Gastrocnemius medialis (tissue), 4 donors: ENCODE results near the gene ZNF253. TPM values are rescaled to one million over a fixed set of nuclear protein-coding genes. Genes with fewer than 3 reads are reported as not detected.
"Not testable (repeated sequence)": the region's sequence is repeated elsewhere in the genome, so short reads cannot be mapped to it uniquely, and the experiment has no call there.

Experiments used
- ATAC-seq, 2 donors: fragments of 150-250 bp; one replicate each; pipeline ENCODE4 v1.9.1; 2016
- DNase-seq, 2 donors: peaks; one replicate each; pipeline ENCODE4 v3.0.0-alpha.2; 2019
- H3K27ac ChIP-seq, 4 donors: fragments of 200-600 bp; sonication (generic); 1 replicate in 1 of 4; 2 replicates in 3 of 4; pipeline ENCODE4 v1.5.1; 2016 to 2018; ENCODE audit warnings: mild to moderate bottlenecking in 2 of 4, moderate library complexity in 1 of 4
- H3K27me3 ChIP-seq, 3 donors: fragments of 200-600 bp; sonication (generic) in 2 of 3; 1 replicate in 1 of 3; 2 replicates in 2 of 3; pipeline versions ENCODE4 v1.5.1 to v1.6.0; 2016 to 2019; ENCODE audit warnings: mild to moderate bottlenecking in 1 of 3, moderate library complexity in 1 of 3
- H3K36me3 ChIP-seq, 2 donors: fragments of 200-600 bp; sonication (generic) in 1 of 2; one replicate each; pipeline ENCODE4 v1.5.1; 2017 to 2018
- H3K4me1 ChIP-seq, 2 donors: fragments of 200-600 bp; sonication (generic) in 1 of 2; one replicate each; pipeline ENCODE4 v1.5.1; 2016 to 2017; ENCODE audit warnings: mild to moderate bottlenecking in 2 of 2
- H3K4me3 ChIP-seq, 4 donors: fragments of 200-600 bp; sonication (generic) in 3 of 4; 1 replicate in 1 of 4; 2 replicates in 3 of 4; pipeline ENCODE4 v1.5.1; 2016 to 2019; ENCODE audit warnings: mild to moderate bottlenecking in 2 of 4
- H3K9me3 ChIP-seq, 3 donors: fragments of 200-600 bp; sonication (generic) in 2 of 3; 1 replicate in 1 of 3; 2 replicates in 2 of 3; pipeline ENCODE4 v1.5.1; 2016 to 2019
- POLR2A ChIP-seq, 2 donors: fragments of 450-650 bp; IDR thresholded peaks; one replicate each; pipeline ENCODE4 v1.6.1; 2017; ENCODE audit warnings: antibody characterized with exemption in 2 of 2, mild to moderate bottlenecking in 2 of 2, moderate library complexity in 2 of 2
- in situ Hi-C, 4 donors: fragments of 200-750 bp; cut with MboI; loops; one replicate each; pipeline versions ENCODE4 v1.15.0 to v1.8.0; 2017; ENCODE audit warnings: low sequenced_read_pairs in 4 of 4
- intact Hi-C: fragments of 100-400 bp; cut with DNase I; formaldehyde crosslinking; loops from one replicate; pipeline ENCODE4 v1.15.1; 2023; ENCODE audit warnings: low total_unique reads
- total RNA-seq, 4 donors: library from RNA; depleted of rRNA; stranded (reverse); fragments of >200 nt; gene quantifications; one replicate each; pipeline versions ENCODE4 v1.1.0 to v1.2.3, GENCODE V29; 2016
- TF ChIP-seq, protein P1 (sequence below), 5 experiments: fragments of 450-650 bp in 3 of 5; fragments of 200-600 bp in 2 of 5; sonication (generic) in 2 of 5; IDR thresholded peaks in 4 of 5; conservative IDR thresholded peaks in 1 of 5; 1 replicate in 4 of 5; 2 replicates in 1 of 5; pipeline ENCODE4 v1.5.1; 2016 to 2019; ENCODE audit warnings: antibody characterized with exemption in 5 of 5, mild to moderate bottlenecking in 3 of 5, moderate library complexity in 3 of 5

ZNF253 gene
- total RNA-seq, 4 donors from 2014 or later: 3.1 to 9.5 (median 6.3) TPM

DNA sequence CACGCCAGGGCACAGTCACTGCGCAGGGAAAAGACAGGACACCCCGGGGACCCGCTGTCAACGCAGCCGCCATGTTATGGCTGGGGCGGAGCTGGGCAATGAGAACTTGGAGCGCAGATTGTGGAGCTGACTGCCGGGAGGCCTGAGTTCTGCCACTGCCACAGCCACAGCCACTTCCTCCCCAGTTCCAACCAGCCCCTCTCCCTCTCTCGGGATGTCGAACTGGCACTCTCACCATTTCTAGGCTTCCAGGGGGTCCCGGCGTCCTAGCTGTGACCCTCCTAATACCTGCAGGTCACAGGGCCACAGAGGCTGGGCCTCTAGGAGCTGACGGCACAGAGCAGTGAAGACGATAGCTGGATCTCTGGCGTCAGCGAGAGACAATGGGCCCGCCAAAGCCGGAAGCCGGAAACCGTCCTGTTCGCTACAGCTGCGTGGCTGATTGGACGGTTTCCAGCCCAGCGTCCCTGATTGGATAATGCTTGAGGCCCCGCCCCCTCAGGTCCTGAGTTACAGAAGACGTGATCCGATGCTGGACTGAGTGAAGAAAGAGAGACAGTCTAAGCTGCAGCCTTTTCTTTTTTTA is 44.2 kb upstream of the ZNF253 start, which contains the start of gene ZNF506:
Gene ZNF506 (minus strand): TSS at position 385 of the 586 bp plus-strand sequence. CDS start 147 bp downstream, at position 238.
- intact Hi-C loops (loop anchor here (2.0 to 5.0 kb wide), 4 partner anchors 45 to 159 kb away; partner anchors contain the start of genes ATP13A1 and ZNF14), in situ Hi-C loops (no loop called here)
- ATAC-seq (peak; percentile 99), DNase-seq (peak; percentile 98)
- no peaks in the 10 kb centered on the region for H3K36me3 ChIP-seq
- H3K9me3 ChIP-seq: no peaks in the 10 kb centered on the region
- H3K27me3 ChIP-seq: no peaks in the 10 kb centered on the region
- TF ChIP-seq, protein P1, sequence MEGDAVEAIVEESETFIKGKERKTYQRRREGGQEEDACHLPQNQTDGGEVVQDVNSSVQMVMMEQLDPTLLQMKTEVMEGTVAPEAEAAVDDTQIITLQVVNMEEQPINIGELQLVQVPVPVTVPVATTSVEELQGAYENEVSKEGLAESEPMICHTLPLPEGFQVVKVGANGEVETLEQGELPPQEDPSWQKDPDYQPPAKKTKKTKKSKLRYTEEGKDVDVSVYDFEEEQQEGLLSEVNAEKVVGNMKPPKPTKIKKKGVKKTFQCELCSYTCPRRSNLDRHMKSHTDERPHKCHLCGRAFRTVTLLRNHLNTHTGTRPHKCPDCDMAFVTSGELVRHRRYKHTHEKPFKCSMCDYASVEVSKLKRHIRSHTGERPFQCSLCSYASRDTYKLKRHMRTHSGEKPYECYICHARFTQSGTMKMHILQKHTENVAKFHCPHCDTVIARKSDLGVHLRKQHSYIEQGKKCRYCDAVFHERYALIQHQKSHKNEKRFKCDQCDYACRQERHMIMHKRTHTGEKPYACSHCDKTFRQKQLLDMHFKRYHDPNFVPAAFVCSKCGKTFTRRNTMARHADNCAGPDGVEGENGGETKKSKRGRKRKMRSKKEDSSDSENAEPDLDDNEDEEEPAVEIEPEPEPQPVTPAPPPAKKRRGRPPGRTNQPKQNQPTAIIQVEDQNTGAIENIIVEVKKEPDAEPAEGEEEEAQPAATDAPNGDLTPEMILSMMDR (IDR thresholded peaks at IDR 0.05 in 4 of 5, conservative IDR thresholded peaks at IDR 0.05 in 1 of 5): no peak
- peak; percentile 66 to 83 for TF ChIP-seq POLR2A (IDR thresholded peaks at IDR 0.05)
- peak within 1 kb of the TSS; percentile 90 to 93 (median 92) for H3K27ac ChIP-seq
- H3K4me1 ChIP-seq: peaks cover 3 to 10% of the 10 kb centered on the region in 2 donors
- H3K4me3 ChIP-seq: peak within 1 kb of the TSS; percentile 66 to 87 (median 77)

DNA sequence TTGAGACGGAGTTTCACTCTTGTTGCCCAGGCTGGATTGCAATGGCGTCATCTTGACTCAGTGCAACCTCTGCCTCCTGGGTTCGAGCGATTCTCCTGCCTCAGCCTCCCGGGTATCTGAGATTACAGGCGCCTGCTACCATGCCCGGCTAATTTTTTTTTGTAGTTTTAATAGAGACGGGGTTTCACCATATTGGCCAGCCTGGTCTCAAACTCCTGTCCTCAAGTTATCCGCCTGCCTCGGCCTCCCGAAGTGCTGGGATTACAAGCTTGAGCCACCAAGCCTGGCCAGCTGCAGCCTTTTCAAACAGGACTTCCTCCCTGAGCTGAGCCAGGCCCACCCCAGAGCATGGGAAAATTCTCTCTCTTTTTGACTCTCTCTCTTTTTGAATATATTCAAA is 43.7 kb upstream of the ZNF253 start:
- Histone ChIP-seq H3K27ac (peak overlapping the region; percentile 90 to 93 (median 92)), H3K4me3 (peak overlapping the region; percentile 66 to 87 (median 77))
- H3K27me3 ChIP-seq, in situ Hi-C loops, H3K36me3 ChIP-seq, H3K9me3 ChIP-seq, H3K4me1 ChIP-seq, DNase-seq, ATAC-seq: not testable (repeated sequence)
- intact Hi-C loops: loop anchor here (2.0 to 5.0 kb wide), 4 partner anchors 45 to 160 kb away; partner anchors contain the start of genes ATP13A1 and ZNF14

DNA sequence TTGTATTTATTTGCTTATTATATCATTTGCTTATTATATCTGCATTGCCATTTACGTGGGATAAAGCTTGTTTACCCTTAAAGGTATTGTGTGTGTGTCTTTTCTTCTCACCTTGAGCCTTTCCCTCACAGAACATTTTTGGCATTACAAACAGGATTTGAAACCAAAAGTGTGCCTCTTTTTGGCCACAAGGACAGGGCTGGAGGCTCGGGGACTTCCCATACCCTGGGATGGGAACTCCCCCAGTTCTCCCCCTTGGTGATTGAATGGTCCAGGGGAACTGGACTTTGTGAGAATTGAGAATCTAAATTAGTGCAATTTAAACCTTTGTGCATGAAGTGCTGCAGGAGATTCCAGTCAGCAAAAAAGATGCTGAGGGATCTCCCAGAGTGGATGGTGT is 41.8 kb upstream of the ZNF253 start:
- Histone ChIP-seq H3K9me3 (no peaks in the 10 kb centered on the region), H3K36me3 (no peaks in the 10 kb centered on the region), H3K4me1 (peaks cover 3 to 10% of the 10 kb centered on the region in 2 donors), H3K27me3 (no peaks in the 10 kb centered on the region), H3K27ac (no peak overlapping the region), H3K4me3 (no peak overlapping the region)
- ATAC-seq (no peak), DNase-seq (no peak)
- in situ Hi-C loops: no loop called here
- TF ChIP-seq, protein P1 (IDR thresholded peaks at IDR 0.05 in 4 of 5, conservative IDR thresholded peaks at IDR 0.05 in 1 of 5): no peak
- TF ChIP-seq POLR2A (IDR thresholded peaks at IDR 0.05): no peak
- intact Hi-C loops: loop anchor here (5.0 kb wide), 2 partner anchors 92 to 162 kb away; partner anchors contain the start of genes ATP13A1 and ZNF14

DNA sequence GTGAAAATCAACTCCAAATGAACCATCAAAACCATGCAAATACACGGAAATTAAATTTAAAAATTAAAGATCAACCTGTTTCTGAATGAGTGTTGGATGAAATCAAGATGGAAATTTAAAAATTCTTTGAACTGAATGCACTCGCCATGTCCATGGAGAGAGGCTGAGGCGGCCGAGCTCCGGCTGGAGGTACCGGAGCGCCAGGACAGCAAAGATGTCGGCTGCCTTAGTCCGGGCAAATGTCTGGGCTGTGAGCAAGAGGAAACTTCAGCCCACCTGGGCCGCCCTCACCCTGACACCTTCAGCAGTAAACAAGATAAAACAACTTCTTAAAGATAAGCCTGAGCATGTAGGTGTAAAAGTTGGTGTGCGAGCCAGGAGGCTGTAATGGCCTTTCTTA is 38.8 kb upstream of the ZNF253 start:
- ATAC-seq: no peak
- in situ Hi-C loops: no loop called here
- H3K9me3 ChIP-seq: peaks cover 0 to 16% (median 0%) of the 10 kb centered on the region in 3 donors

DNA sequence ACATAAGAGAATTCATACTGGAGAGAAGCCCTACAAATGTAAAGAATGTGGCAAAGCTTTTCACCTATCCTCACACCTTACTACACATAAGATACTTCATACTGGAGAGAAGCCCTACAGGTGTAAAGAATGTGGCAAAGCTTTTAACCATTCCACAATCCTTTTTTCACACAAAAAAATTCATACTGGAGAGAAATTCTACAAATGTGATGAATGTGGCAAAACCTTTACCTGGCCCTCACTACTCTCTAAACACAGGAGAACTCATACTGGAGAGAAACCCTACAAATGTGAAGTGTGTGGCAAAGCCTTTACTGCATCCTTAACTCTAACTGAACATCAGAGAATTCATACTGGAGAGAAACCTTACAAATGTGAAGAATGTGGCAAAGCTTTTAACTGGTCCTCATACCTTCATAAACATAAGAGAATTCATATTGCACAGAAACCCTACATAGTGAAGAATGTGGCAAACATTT is 30.1 kb upstream of the ZNF253 start:
- Histone ChIP-seq H3K9me3 (peaks cover 4 to 50% (median 5%) of the 10 kb centered on the region in 3 donors), H3K36me3 (no peaks in the 10 kb centered on the region), H3K27ac (no peak overlapping the region), H3K4me1 (no peaks in the 10 kb centered on the region), H3K27me3 (no peaks in the 10 kb centered on the region), H3K4me3 (no peak overlapping the region)
- ATAC-seq (no peak), DNase-seq (no peak)
- TF ChIP-seq, protein P1 (IDR thresholded peaks at IDR 0.05 in 4 of 5, conservative IDR thresholded peaks at IDR 0.05 in 1 of 5): no peak
- no peak for TF ChIP-seq POLR2A (IDR thresholded peaks at IDR 0.05)
- in situ Hi-C loops (no loop called here), intact Hi-C loops (no loop called here)

More for the DNA sequence above, 38.8 kb upstream of the ZNF253 start:
- H3K4me3 ChIP-seq: no peak overlapping the region
- no peaks in the 10 kb centered on the region for H3K36me3 ChIP-seq
- intact Hi-C loops: no loop called here
- H3K27me3 ChIP-seq: no peaks in the 10 kb centered on the region
- TF ChIP-seq, protein P1 (IDR thresholded peaks at IDR 0.05 in 4 of 5, conservative IDR thresholded peaks at IDR 0.05 in 1 of 5): no peak
- no peak for TF ChIP-seq POLR2A (IDR thresholded peaks at IDR 0.05)
- DNase-seq: no peak
- peaks cover 3 to 4% of the 10 kb centered on the region in 2 donors for H3K4me1 ChIP-seq
- H3K27ac ChIP-seq: no peak overlapping the region
